ENCODE results near the gene KCTD5. TPM values are rescaled to one million over a fixed set of nuclear protein-coding genes. Genes with fewer than 3 reads are reported as not detected.

KCTD5 gene
- total and polyA plus RNA-seq, 9 of the 15 experiments (the other 6 are each of a cell fraction or from before 2014, with no cell fraction given), result 0.73 to 58.3 (median 32.3) TPM

- no peak for TF ChIP-seq TAF15 (IDR thresholded peaks at IDR 0.05; ENCODE audit: low read depth, low read length)
- peak; percentile 8; the same call in 1 of the 2 replicates for TF ChIP-seq HSF4 (CRISPR knock-in tag; IDR thresholded peaks at IDR 0.05; ENCODE audit: borderline replicate concordance)
- no peak for TF ChIP-seq ZNF780A (CRISPR knock-in tag; IDR thresholded peaks at IDR 0.05)
- TF ChIP-seq COPS2 (conservative IDR thresholded peaks at IDR 0.05), result no peak
- TF ChIP-seq CAMTA2 (CRISPR knock-in tag; conservative IDR thresholded peaks at IDR 0.05), result no peak
- no peak for TF ChIP-seq TCFL5 (CRISPR knock-in tag; conservative IDR thresholded peaks at IDR 0.05)
- no peak for TF ChIP-seq CCNT2 (IDR thresholded peaks at IDR 0.05; ENCODE audit: borderline replicate concordance, extremely low read depth, insufficient read length, low read depth, low read length)
- TF ChIP-seq CHD1 (IDR thresholded peaks at IDR 0.05; ENCODE audit: low read length), result peak; percentile 27
- TF ChIP-seq, protein P1, sequence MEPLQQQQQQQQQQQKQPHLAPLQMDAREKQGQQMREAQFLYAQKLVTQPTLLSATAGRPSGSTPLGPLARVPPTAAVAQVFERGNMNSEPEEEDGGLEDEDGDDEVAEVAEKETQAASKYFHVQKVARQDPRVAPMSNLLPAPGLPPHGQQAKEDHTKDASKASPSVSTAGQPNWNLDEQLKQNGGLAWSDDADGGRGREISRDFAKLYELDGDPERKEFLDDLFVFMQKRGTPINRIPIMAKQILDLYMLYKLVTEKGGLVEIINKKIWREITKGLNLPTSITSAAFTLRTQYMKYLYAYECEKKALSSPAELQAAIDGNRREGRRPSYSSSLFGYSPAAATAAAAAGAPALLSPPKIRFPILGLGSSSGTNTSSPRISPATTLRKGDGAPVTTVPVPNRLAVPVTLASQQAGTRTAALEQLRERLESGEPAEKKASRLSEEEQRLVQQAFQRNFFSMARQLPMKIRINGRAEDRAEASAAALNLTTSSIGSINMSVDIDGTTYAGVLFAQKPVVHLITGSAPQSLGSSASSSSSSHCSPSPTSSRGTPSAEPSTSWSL (CRISPR knock-in tag; IDR thresholded peaks at IDR 0.05; ENCODE audit: borderline replicate concordance), result no peak
- TF ChIP-seq XRCC3 (IDR thresholded peaks at IDR 0.05), result no peak
- TF ChIP-seq DLX4 (CRISPR knock-in tag; IDR thresholded peaks at IDR 0.05), result no peak
- no peak for TF ChIP-seq ZNF24 (IDR thresholded peaks at IDR 0.05)
- no peak for TF ChIP-seq MBD1 (CRISPR knock-in tag; IDR thresholded peaks at IDR 0.05)
- TF ChIP-seq ZNF75A (CRISPR knock-in tag; IDR thresholded peaks at IDR 0.05), result no peak
- TF ChIP-seq ZNF311 (CRISPR knock-in tag; IDR thresholded peaks at IDR 0.05), result no peak
- TF ChIP-seq MEIS2 (IDR thresholded peaks at IDR 0.05; ENCODE audit: partially characterized antibody), result peak; percentile 39
- TF ChIP-seq SMC3 (conservative IDR thresholded peaks at IDR 0.05; ENCODE audit: insufficient read depth, low read depth, low read length), result no peak
- TF ChIP-seq ZNF282 (CRISPR knock-in tag; IDR thresholded peaks at IDR 0.05), result no peak
- no peak for TF ChIP-seq PPARD (CRISPR knock-in tag; IDR thresholded peaks at IDR 0.05)
- no peak for TF ChIP-seq SMAD2 (IDR thresholded peaks at IDR 0.05; ENCODE audit: low read depth, low read length)
- peak; percentile 63; the same call in 1 of the 2 replicates for TF ChIP-seq ESRRA (IDR thresholded peaks at IDR 0.05; ENCODE audit: borderline replicate concordance, low read depth)
- peak; percentile 93 for TF ChIP-seq MYC (IDR thresholded peaks at IDR 0.05; ENCODE audit: low read depth, low read length)
- peak; percentile 98 for TF ChIP-seq MYC (CRISPR knock-in tag; IDR thresholded peaks at IDR 0.05; ENCODE audit: borderline replicate concordance, low read depth)
- TF ChIP-seq, protein P2, sequence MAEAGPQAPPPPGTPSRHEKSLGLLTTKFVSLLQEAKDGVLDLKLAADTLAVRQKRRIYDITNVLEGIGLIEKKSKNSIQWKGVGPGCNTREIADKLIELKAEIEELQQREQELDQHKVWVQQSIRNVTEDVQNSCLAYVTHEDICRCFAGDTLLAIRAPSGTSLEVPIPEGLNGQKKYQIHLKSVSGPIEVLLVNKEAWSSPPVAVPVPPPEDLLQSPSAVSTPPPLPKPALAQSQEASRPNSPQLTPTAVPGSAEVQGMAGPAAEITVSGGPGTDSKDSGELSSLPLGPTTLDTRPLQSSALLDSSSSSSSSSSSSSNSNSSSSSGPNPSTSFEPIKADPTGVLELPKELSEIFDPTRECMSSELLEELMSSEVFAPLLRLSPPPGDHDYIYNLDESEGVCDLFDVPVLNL (CRISPR knock-in tag; IDR thresholded peaks at IDR 0.05; ENCODE audit: low read depth), result peak; percentile 34; the same call in 1 of the 2 replicates
- TF ChIP-seq GTF2A2 (tag; IDR thresholded peaks at IDR 0.05), result no peak
Measured at GRCh38 chr16:2752035-2752849, 69.9 kb downstream of the KCTD5 start, which contains the start of gene SRRM2 (continued).
